HepG2 (cell line): ENCODE data around the gene WNT5B. TPM values are rescaled to one million over a fixed set of nuclear protein-coding genes. Genes with fewer than 3 reads are reported as not detected.
A peak's percentile ranks its signal among the peaks of the same experiment; 100 is the strongest.

Source experiments
- ATAC-seq: fragments of 200-7000 bp; cut with Tn5 transposase; 3 replicates; pipeline ENCODE4 v1.9.1; 2020; ENCODE audit warnings: mild to moderate bottlenecking, moderate library complexity
- BruUV-seq: library from RNA; stranded (reverse); fragments of 400-500 nt; replicated peaks from 2 replicates; lab custom pipeline; 2021; lab: Mats Ljungman, UMichigan
- CTCF ChIA-PET: fragments of 300-600 bp; formaldehyde crosslinking; extraction: SDS; loops from one replicate; lab custom pipeline; 2021; ENCODE audit warnings: low total read pairs, inconsistent platforms, low intra/inter-chr PET ratio; lab: Yijun Ruan, JAX
- POLR2A ChIA-PET: fragments of 350-600 bp; sonication (Branson Sonifier 250); formaldehyde crosslinking; loops from one replicate; lab custom pipeline; 2020; ENCODE audit warnings: antibody characterized with exemption, inconsistent platforms; lab: Yijun Ruan, JAX
- DNase-seq: peaks from one replicate; pipeline ENCODE4 v3.0.0-alpha.2; 2015; ENCODE audit warnings: low spot score
- FAIRE-seq: peaks from 3 replicates; lab custom pipeline; 2011; peaks lifted over from hg19 to GRCh38; lab: Jason Lieb, UNC
- H2AFZ ChIP-seq: one replicate; pipeline ENCODE4 v1.6.1; 2011; ENCODE audit warnings: low read length, inconsistent platforms
- H3K27ac ChIP-seq: fragments of 300-600 bp; 3 replicates; pipeline ENCODE4 v1.8.0; 2011; ENCODE audit warnings: mixed run types, mild to moderate bottlenecking, mixed read lengths, low read length, inconsistent platforms; ENCODE audit not compliant: insufficient read depth; ENCODE audit errors: extremely low read length
- H3K27me3 ChIP-seq, 2 experiments: fragments of 200-600 bp in 1 of 2; 2 replicates in 1 of 2; 3 replicates in 1 of 2; pipeline versions ENCODE4 v1.6.0 to v1.8.0; 2011; ENCODE audit warnings: low read length in 2 of 2, mild to moderate bottlenecking in 2 of 2, moderate library complexity in 2 of 2, inconsistent platforms in 1 of 2; ENCODE audit not compliant: insufficient read depth in 2 of 2, control insufficient read depth in 1 of 2
- H3K36me3 ChIP-seq, 2 experiments: fragments of 200-600 bp in 1 of 2; replicated peaks in 1 of 2; 2 replicates in 1 of 2; 3 replicates in 1 of 2; pipeline versions ENCODE4 v1.5.1 to v1.8.0; 2011; ENCODE audit warnings: low read length in 2 of 2, inconsistent platforms in 1 of 2; ENCODE audit not compliant: insufficient read depth in 2 of 2, control insufficient read depth in 1 of 2
- H3K4me1 ChIP-seq: 2 replicates; pipeline ENCODE4 v1.5.1; 2012; ENCODE audit warnings: low read length, inconsistent platforms; ENCODE audit not compliant: insufficient read depth
- H3K4me2 ChIP-seq: 2 replicates; pipeline ENCODE4 v1.6.0; 2011; ENCODE audit warnings: low read depth, low read length, inconsistent platforms
- H3K4me3 ChIP-seq, 3 experiments: fragments of 200-600 bp in 1 of 3; sonication (generic), shearing (Covaris generic) in 1 of 3; replicated peaks in 1 of 3; 2 replicates each; pipeline ENCODE4 v1.5.1; 2011 to 2016; ENCODE audit warnings: low read length in 3 of 3, inconsistent platforms in 2 of 3, low read depth in 2 of 3, mild to moderate bottlenecking in 2 of 3, control low read depth in 1 of 3, mixed read lengths in 1 of 3; ENCODE audit not compliant: insufficient read depth in 1 of 3
- H3K79me2 ChIP-seq: one replicate; pipeline ENCODE4 v1.6.1; 2011; ENCODE audit warnings: low read length, inconsistent platforms; ENCODE audit not compliant: insufficient read depth
- H3K9ac ChIP-seq: 2 replicates; pipeline ENCODE4 v1.6.0; 2011; ENCODE audit warnings: mild to moderate bottlenecking, low read depth, low read length, inconsistent platforms; ENCODE audit not compliant: insufficient read depth
- H3K9me3 ChIP-seq: 2 replicates; pipeline ENCODE4 v1.5.1; 2012; ENCODE audit warnings: mild to moderate bottlenecking, low read length
- H4K20me1 ChIP-seq: 2 replicates; pipeline ENCODE4 v1.6.0; 2011; ENCODE audit warnings: inconsistent platforms, mild to moderate bottlenecking, low read length, moderate library complexity; ENCODE audit not compliant: insufficient read depth
- ADNP ChIP-seq: sonication (generic); formaldehyde crosslinking; IDR thresholded peaks from 2 replicates; pipeline ENCODE4 v1.4.0; 2020; ENCODE audit warnings: missing genetic modification reagents
- ATF7 ChIP-seq, 2 experiments: fragments of 450-650 bp in 1 of 2; sonication (generic) in 1 of 2; formaldehyde crosslinking in 1 of 2; IDR thresholded peaks; 2 replicates each; pipeline versions ENCODE4 v1.4.0 to v1.6.1; 2016 to 2020; ENCODE audit warnings: antibody characterized with exemption in 1 of 2, mild to moderate bottlenecking in 1 of 2, missing genetic modification reagents in 1 of 2
- FOSL1 ChIP-seq: sonication (generic); formaldehyde crosslinking; IDR thresholded peaks from 2 replicates; pipeline ENCODE4 v1.9.0; 2021; ENCODE audit warnings: missing genetic modification reagents, borderline replicate concordance
- FOXC1 ChIP-seq: sonication (generic); formaldehyde crosslinking; IDR thresholded peaks from 2 replicates; pipeline ENCODE4 v1.8.0; 2022; ENCODE audit warnings: mild to moderate bottlenecking, missing genetic modification reagents, borderline replicate concordance
- JUNB ChIP-seq: sonication (generic); formaldehyde crosslinking; IDR thresholded peaks from 2 replicates; pipeline ENCODE4 v1.8.0; 2022; ENCODE audit warnings: missing genetic modification reagents, mild to moderate bottlenecking, borderline replicate concordance
- MAX ChIP-seq: IDR thresholded peaks from 2 replicates; pipeline ENCODE4 v1.6.1; 2012; ENCODE audit warnings: inconsistent platforms
- MYC ChIP-seq: sonication (generic); formaldehyde crosslinking; IDR thresholded peaks from 2 replicates; pipeline ENCODE4 v1.9.0; 2021; ENCODE audit warnings: missing genetic modification reagents, borderline replicate concordance
- NCOA2 ChIP-seq: sonication (generic); formaldehyde crosslinking; IDR thresholded peaks from 2 replicates; pipeline ENCODE4 v1.8.0; 2022; ENCODE audit warnings: inconsistent platforms
- RORA ChIP-seq: sonication (generic); formaldehyde crosslinking; IDR thresholded peaks from 2 replicates; pipeline ENCODE4 v1.5.0; 2020; ENCODE audit warnings: mild to moderate bottlenecking, missing genetic modification reagents, moderate library complexity
- SKIL ChIP-seq: sonication (generic); formaldehyde crosslinking; IDR thresholded peaks from 2 replicates; pipeline ENCODE4 v1.8.0; 2022; ENCODE audit warnings: missing genetic modification reagents, mild to moderate bottlenecking, moderate library complexity, borderline replicate concordance
- TBL1XR1 ChIP-seq: fragments of 150-350 bp; IDR thresholded peaks from 2 replicates; pipeline ENCODE4 v1.6.1; 2014; ENCODE audit warnings: borderline replicate concordance, low read length; ENCODE audit not compliant: partially characterized antibody
- ZNF230 ChIP-seq: sonication (generic); formaldehyde crosslinking; IDR thresholded peaks from 2 replicates; pipeline ENCODE4 v1.4.0; 2020; ENCODE audit warnings: mild to moderate bottlenecking, missing genetic modification reagents
- ZNF326 ChIP-seq: sonication (generic); formaldehyde crosslinking; IDR thresholded peaks from 2 replicates; pipeline ENCODE4 v1.4.0; 2020; ENCODE audit warnings: missing genetic modification reagents, borderline replicate concordance
- ZNF333 ChIP-seq: sonication (generic); formaldehyde crosslinking; IDR thresholded peaks from 2 replicates; pipeline ENCODE4 v1.4.0; 2020; ENCODE audit warnings: mild to moderate bottlenecking, missing genetic modification reagents, borderline replicate concordance
- ZNF567 ChIP-seq: sonication (generic); formaldehyde crosslinking; IDR thresholded peaks from 2 replicates; pipeline ENCODE4 v1.8.1; 2023; ENCODE audit warnings: mild to moderate bottlenecking, missing genetic modification reagents, borderline replicate concordance
- ZNF737 ChIP-seq: sonication (generic); formaldehyde crosslinking; IDR thresholded peaks from 2 replicates; pipeline ENCODE4 v1.5.0; 2020; ENCODE audit warnings: missing genetic modification reagents, mild to moderate bottlenecking, borderline replicate concordance
- WGBS: methylation state at CpG from one replicate; pipeline ENCODE4 v1.1.6; 2017; ENCODE audit warnings: low lambda C conversion rate; 5-methylcytosine and 5-hydroxymethylcytosine counted together
- in situ Hi-C: cut with HindIII; loops from 2 replicates; pipeline ENCODE4 v1.10.0; 2017; ENCODE audit warnings: low pct_unique_long_range_greater_than_20kb; ENCODE audit not compliant: extremely low pct_ligation_motif_present
- intact Hi-C: fragments of 100-400 bp; cut with micrococcal nuclease; formaldehyde crosslinking; loops from one replicate; pipeline ENCODE4 v1.10.0; 2022; ENCODE audit not compliant: unreplicated experiment
- polyA plus RNA-seq, 8 experiments: library from polyadenylated mRNA; depleted of rRNA in 3 of 8; stranded (reverse) in 7 of 8; unstranded in 1 of 8; fragments of >200 nt; fragmentation: Illumina TruSeq in 4 of 8; extraction: Trizol in 4 of 8; gene quantifications; 2 replicates each; pipeline versions ENCODE4 v1.2.1 to v1.2.3, GENCODE V29; 2011 to 2016; ENCODE audit warnings: low read depth in 4 of 8, missing spikeins in 1 of 8, mixed read lengths in 1 of 8; ENCODE audit not compliant: insufficient read depth in 1 of 8
- total RNA-seq, 5 experiments: library from RNA; depleted of rRNA; stranded (reverse); fragments of >200 nt; fragmentation: Illumina TruSeq; extraction: Trizol; gene quantifications; 2 replicates each; pipeline ENCODE4 v1.2.3, GENCODE V29; 2016; ENCODE audit warnings: low read depth in 1 of 5
- TF ChIP-seq, protein P1 (sequence below): sonication (generic); formaldehyde crosslinking; IDR thresholded peaks from 2 replicates; pipeline ENCODE4 v1.5.1; 2020; ENCODE audit warnings: mild to moderate bottlenecking, missing genetic modification reagents, borderline replicate concordance
- TF ChIP-seq, protein P2 (sequence below): sonication (generic); formaldehyde crosslinking; IDR thresholded peaks from 2 replicates; pipeline ENCODE4 v1.8.0; 2022; ENCODE audit warnings: missing genetic modification reagents, mild to moderate bottlenecking, inconsistent platforms, borderline replicate concordance

WNT5B gene
- total and polyA plus RNA-seq, 2 of the 13 experiments (the other 11 are each of a cell fraction or from before 2014, with no cell fraction given) = 0.04 TPM; not detected in 1

- TF ChIP-seq SKIL (CRISPR knock-in tag) (no peak), FOXC1 (CRISPR knock-in tag) (no peak), FOSL1 (no peak), ADNP (no peak), ZNF230 (CRISPR knock-in tag) (no peak), ZNF333 (CRISPR knock-in tag) (no peak), JUNB (CRISPR knock-in tag) (no peak), ATF7 (IDR thresholded peaks at IDR 0.05) (no peak), ATF7 (CRISPR knock-in tag; IDR thresholded peaks at IDR 0.05) (no peak), MYC (CRISPR knock-in tag) (no peak)
Observed at GRCh38 chr12:1688086-1688710, 59.2 kb downstream of the WNT5B start (continued).

DNA sequence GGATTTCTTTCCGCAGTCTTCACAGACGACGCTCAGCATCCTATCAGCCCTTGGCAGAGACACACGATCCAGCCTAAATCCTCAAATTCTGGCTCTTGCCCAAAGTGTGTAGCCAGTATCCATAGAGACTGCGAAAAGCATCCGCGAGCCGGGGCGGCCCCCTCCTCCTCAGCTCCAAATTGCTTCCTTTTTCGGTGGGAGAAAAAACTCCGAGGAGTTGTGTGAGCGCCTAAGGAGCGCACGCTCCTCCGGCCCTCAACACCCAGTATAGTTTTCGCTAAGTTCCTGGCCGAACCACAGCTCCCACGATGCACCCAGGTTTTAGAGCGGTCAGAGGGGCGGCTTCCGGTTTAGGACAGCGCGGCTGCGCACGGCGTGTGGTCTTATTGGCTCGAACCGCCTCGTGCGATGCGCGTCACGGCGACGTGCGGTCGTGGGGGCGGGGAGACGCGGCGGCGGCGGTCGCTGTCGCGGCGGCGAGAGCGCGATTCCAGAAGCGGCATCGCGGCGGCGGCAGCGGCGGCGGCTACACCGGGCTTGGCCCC lies 61.6 kb downstream of the WNT5B start, which contains the start of gene ADIPOR2:
Gene ADIPOR2 (plus strand): TSS at position 493 of the 545 bp plus-strand sequence. CDS start 63,274 bp downstream, outside the sequence.
- Histone ChIP-seq H3K27ac (peak within 1 kb of the TSS; percentile 92), H4K20me1 (peaks cover 34% of the 10 kb centered on the region), H3K9me3 (no peaks in the 10 kb centered on the region), H3K36me3 (peaks cover 0 to 5% of the 10 kb centered on the region in 2 experiments; a peak in 1 of 5 replicates), H3K4me2 (peak within 1 kb of the TSS; percentile 93), H3K79me2 (peaks cover 46% of the 10 kb centered on the region), H3K27me3 (no peaks in the 10 kb centered on the region), H3K9ac (peak within 1 kb of the TSS; percentile 95), H3K4me3 (peak within 1 kb of the TSS; percentile 92 to 100 (median 94)), H3K4me1 (peaks cover 42% of the 10 kb centered on the region), H2AFZ (peak within 1 kb of the TSS; percentile 18)
- ChIA-PET POLR2A (interaction anchor here (0.6 to 2.5 kb wide), 11 partner anchors 9 to 126 kb away, joined by 3 to 37 read pairs (median 5); no protein-coding TSS in a partner anchor), CTCF (no interaction called here)
- ATAC-seq (peak; percentile 99), FAIRE-seq (peak; percentile 56), DNase-seq (peak; percentile 90)
- under 1% methylated on average over 17 of the region's 59 CpGs for WGBS
- in situ Hi-C loops = no loop called here
- intact Hi-C loops = loop anchor here (5.0 kb wide), 3 partner anchors 38 to 102 kb away; no protein-coding TSS in a partner anchor
- BruUV-seq = no TSS peak
- no peak for TF ChIP-seq NCOA2 (CRISPR knock-in tag)
- TF ChIP-seq TBL1XR1 = no peak
- TF ChIP-seq RORA (CRISPR knock-in tag) = no peak
- TF ChIP-seq, protein P1, sequence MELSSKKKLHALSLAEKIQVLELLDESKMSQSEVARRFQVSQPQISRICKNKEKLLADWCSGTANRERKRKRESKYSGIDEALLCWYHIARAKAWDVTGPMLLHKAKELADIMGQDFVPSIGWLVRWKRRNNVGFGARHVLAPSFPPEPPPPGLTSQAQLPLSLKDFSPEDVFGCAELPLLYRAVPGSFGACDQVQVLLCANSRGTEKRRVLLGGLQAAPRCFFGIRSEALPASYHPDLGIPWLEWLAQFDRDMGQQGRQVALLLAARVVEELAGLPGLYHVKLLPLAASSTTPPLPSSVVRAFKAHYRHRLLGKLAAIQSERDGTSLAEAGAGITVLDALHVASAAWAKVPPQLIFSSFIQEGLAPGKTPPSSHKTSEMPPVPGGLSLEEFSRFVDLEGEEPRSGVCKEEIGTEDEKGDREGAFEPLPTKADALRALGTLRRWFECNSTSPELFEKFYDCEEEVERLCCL (CRISPR knock-in tag) = no peak
- TF ChIP-seq ZNF567 = no peak
- TF ChIP-seq MAX = peak; percentile 84
- TF ChIP-seq ZNF737 (CRISPR knock-in tag) = no peak
- TF ChIP-seq, protein P2, sequence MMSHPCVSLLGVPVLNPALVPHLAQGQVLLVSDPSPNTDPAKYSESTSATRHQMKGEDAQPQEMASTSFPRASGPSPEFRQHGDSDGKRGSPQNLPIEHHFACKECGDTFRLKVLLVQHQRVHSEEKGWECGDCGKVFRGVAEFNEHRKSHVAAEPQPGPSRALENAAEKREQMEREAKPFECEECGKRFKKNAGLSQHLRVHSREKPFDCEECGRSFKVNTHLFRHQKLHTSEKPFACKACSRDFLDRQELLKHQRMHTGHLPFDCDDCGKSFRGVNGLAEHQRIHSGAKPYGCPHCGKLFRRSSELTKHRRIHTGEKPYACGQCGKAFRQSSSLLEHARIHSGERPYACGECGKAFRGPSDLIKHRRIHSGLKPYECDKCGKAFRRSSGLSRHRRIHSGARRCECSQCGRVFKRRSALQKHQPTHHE (CRISPR knock-in tag) = no peak
- no peak for TF ChIP-seq ZNF326
